Measurements from ENCODE around the gene DCN.

DNA sequence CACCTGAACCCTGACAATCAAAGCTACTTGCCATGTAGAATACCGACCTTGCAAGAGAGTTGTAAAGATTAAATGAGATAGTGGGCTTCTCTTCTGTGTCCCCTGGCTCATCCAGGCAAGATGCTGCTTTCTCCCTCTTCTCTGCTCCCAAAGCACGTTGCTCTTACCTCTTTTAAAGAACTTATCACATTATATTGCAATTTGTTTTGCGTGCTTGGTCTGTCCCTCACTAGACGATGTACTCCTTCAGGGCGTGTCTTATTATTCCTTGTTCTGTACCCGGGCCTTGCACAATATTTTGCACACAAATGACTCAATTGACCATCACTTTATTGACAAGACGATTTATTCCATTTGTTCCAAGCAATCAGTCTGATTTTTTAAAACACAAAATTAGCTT, 3.3 kb downstream of the DCN start:
- TF ChIP-seq JUND (IDR thresholded peaks at IDR 0.05) (no peak), EP300 (IDR thresholded peaks at IDR 0.05; ENCODE audit: borderline replicate concordance in 1 of 2, low read depth in 1 of 2, low read length in 1 of 2) (no peak), MEF2A (IDR thresholded peaks at IDR 0.05; ENCODE audit: borderline replicate concordance, low read depth) (no peak), EZH2phosphoT487 (IDR thresholded peaks at IDR 0.05; ENCODE audit: borderline replicate concordance, low read depth) (no peak), CHD2 (IDR thresholded peaks at IDR 0.05; ENCODE audit: low read length, partially characterized antibody) (no peak), FOXJ3 (CRISPR knock-in tag; IDR thresholded peaks at IDR 0.05) (no peak)
- TF ChIP-seq, protein P1, sequence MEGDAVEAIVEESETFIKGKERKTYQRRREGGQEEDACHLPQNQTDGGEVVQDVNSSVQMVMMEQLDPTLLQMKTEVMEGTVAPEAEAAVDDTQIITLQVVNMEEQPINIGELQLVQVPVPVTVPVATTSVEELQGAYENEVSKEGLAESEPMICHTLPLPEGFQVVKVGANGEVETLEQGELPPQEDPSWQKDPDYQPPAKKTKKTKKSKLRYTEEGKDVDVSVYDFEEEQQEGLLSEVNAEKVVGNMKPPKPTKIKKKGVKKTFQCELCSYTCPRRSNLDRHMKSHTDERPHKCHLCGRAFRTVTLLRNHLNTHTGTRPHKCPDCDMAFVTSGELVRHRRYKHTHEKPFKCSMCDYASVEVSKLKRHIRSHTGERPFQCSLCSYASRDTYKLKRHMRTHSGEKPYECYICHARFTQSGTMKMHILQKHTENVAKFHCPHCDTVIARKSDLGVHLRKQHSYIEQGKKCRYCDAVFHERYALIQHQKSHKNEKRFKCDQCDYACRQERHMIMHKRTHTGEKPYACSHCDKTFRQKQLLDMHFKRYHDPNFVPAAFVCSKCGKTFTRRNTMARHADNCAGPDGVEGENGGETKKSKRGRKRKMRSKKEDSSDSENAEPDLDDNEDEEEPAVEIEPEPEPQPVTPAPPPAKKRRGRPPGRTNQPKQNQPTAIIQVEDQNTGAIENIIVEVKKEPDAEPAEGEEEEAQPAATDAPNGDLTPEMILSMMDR (IDR thresholded peaks at IDR 0.05), result no peak
- TF ChIP-seq, protein P2, sequence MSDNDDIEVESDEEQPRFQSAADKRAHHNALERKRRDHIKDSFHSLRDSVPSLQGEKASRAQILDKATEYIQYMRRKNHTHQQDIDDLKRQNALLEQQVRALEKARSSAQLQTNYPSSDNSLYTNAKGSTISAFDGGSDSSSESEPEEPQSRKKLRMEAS (IDR thresholded peaks at IDR 0.05; ENCODE audit: low read depth), result no peak
